ENCODE results near the gene MEIS1.

DNA sequence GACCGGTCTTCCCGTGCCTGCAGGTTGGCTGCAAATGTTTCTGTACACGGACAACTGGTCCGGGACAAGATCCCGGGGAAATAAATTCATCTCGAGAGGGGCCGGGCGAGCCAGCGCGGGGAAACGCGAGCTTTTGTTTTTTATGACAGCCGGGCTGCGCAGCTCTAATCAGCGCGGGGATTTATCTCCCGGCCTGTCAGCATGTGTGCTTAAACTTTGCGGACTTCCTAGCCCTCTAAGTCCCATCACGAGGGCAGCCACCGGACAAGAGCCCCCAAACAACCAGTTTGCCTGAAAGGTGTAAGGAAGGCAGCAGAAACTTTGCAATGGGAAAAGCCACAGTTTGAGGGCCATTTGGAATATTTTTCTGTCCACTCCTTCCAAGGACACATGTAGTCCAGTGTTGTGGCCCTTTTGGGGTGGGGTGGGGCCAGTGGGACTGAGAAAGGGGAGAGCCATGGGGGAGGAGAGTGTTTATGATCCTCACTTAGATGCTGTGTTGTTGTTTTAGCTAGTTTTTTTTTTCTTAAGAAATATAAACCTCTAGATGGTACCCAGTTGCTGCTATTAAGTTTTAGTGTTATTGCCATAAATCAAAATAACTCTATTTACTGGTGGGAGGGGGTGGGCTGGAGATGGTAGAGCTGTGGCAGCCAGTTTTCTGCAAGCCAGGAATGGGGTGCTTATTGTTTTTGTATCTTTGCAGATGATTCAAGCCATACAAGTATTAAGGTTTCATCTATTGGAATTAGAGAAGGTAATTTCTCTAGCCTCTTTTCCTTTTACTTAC, 6.0 kb downstream of the MEIS1 start:
- TF ChIP-seq, protein P1, sequence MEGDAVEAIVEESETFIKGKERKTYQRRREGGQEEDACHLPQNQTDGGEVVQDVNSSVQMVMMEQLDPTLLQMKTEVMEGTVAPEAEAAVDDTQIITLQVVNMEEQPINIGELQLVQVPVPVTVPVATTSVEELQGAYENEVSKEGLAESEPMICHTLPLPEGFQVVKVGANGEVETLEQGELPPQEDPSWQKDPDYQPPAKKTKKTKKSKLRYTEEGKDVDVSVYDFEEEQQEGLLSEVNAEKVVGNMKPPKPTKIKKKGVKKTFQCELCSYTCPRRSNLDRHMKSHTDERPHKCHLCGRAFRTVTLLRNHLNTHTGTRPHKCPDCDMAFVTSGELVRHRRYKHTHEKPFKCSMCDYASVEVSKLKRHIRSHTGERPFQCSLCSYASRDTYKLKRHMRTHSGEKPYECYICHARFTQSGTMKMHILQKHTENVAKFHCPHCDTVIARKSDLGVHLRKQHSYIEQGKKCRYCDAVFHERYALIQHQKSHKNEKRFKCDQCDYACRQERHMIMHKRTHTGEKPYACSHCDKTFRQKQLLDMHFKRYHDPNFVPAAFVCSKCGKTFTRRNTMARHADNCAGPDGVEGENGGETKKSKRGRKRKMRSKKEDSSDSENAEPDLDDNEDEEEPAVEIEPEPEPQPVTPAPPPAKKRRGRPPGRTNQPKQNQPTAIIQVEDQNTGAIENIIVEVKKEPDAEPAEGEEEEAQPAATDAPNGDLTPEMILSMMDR (IDR thresholded peaks at IDR 0.05) = no peak
- no peak for TF ChIP-seq EZH2 (IDR thresholded peaks at IDR 0.05; ENCODE audit: borderline replicate concordance, insufficient read depth, low read depth, low read length, poor library complexity, severe bottlenecking)

Data from B cell (primary cell).